Tibial nerve (tissue), 3 donors: ENCODE data around the gene MYO9B.

Experiments
- POLR2A ChIP-seq, 2 donors: fragments of 450-650 bp; IDR thresholded peaks; one replicate each; pipeline ENCODE4 v1.6.1; 2017; ENCODE audit warnings: antibody characterized with exemption in 2 of 2, mild to moderate bottlenecking in 2 of 2, moderate library complexity in 2 of 2
- TF ChIP-seq, protein P1 (sequence below), 5 experiments: fragments of 200-600 bp in 3 of 5; fragments of 450-650 bp in 2 of 5; sonication (generic) in 3 of 5; IDR thresholded peaks; one replicate each; pipeline ENCODE4 v1.5.1; 2016 to 2019; ENCODE audit warnings: antibody characterized with exemption in 5 of 5, mild to moderate bottlenecking in 3 of 5, moderate library complexity in 2 of 5

DNA sequence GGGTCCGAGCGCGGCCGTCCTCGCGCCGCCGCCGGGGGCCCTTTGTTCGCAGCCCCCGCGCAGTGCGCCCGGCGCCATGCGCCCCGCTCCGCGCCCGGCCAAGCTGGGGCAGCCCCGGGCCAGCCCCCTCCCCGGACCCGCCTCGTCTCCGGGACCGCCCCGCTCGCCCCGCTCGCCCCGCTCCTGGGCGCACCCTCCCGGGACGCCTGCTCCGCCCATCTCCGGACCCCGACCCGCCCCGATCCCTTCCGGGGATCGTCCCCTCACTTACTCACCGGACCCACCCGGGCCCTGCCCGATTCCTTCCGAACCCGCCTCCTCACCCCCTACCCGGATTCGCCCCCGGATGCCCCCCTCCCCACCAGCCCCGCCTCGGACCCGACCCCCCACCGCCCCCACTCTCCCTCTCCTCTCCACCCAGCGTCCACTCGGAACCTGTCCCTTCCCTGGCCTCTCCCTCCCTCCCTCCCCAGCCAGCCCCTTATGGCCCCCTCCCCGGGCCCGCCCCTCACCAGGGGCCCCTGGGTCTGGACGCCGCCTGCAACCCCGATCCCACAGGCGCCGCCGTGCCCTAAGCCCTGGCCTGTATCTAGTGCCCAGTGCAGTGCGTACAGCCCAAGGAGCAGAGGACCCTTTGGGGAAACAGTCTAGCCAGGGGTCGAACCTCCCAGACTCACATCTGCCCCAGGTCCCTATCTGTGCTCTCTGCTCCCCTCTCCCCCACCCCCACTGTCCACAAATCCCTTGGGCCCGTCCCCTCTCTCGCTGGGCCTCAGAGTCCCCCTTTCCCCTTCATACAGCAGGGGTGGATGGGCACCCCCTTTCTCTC lies 48.7 kb upstream of the MYO9B start, which contains the start of gene CPAMD8:
- TF ChIP-seq POLR2A (IDR thresholded peaks at IDR 0.05), result no peak
- TF ChIP-seq, protein P1, sequence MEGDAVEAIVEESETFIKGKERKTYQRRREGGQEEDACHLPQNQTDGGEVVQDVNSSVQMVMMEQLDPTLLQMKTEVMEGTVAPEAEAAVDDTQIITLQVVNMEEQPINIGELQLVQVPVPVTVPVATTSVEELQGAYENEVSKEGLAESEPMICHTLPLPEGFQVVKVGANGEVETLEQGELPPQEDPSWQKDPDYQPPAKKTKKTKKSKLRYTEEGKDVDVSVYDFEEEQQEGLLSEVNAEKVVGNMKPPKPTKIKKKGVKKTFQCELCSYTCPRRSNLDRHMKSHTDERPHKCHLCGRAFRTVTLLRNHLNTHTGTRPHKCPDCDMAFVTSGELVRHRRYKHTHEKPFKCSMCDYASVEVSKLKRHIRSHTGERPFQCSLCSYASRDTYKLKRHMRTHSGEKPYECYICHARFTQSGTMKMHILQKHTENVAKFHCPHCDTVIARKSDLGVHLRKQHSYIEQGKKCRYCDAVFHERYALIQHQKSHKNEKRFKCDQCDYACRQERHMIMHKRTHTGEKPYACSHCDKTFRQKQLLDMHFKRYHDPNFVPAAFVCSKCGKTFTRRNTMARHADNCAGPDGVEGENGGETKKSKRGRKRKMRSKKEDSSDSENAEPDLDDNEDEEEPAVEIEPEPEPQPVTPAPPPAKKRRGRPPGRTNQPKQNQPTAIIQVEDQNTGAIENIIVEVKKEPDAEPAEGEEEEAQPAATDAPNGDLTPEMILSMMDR (IDR thresholded peaks at IDR 0.05), result no peak
